ENCODE measurements around the gene DDN.
A peak's percentile ranks its signal among the peaks of the same experiment; 100 is the strongest.

The DDN gene

GRCh38 chr12:48954061-48954460 is 45.1 kb downstream of the DDN start:
- TF ChIP-seq GABPA (IDR thresholded peaks at IDR 0.05; ENCODE audit: low read depth) (no peak), CTCF (IDR thresholded peaks at IDR 0.05; ENCODE audit: insufficient read depth, low read length) (no peak), REST (IDR thresholded peaks at IDR 0.05; ENCODE audit: insufficient replicate concordance, low read depth) (no peak), POLR2AphosphoS5 (IDR thresholded peaks at IDR 0.05; ENCODE audit: low read depth) (no peak)

DNA sequence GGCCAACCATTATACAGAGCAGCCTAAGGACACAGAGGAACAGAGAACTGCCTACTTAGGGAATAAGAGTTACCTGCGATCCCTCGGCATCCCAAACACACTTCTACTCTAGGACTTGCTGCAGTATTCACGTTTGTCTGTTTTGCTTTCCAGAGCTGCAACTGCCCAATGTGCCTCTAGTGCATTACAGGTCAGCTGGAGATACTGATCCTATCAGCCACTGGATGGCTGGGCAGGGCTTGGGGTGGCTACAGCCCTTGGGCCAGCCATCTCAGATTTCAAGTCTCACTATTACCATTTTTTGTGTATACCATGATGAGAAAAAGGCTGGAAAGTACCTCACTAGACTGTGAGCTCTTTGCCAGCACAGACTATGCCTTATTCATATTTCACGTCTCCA is 46.5 kb downstream of the DDN start:
- TF ChIP-seq POLR2AphosphoS5 (IDR thresholded peaks at IDR 0.05; ENCODE audit: low read depth), result no peak
- no peak for TF ChIP-seq CTCF (IDR thresholded peaks at IDR 0.05; ENCODE audit: insufficient read depth, low read length)
- no peak for TF ChIP-seq REST (IDR thresholded peaks at IDR 0.05; ENCODE audit: insufficient replicate concordance, low read depth)
- no peak for TF ChIP-seq SPI1 (IDR thresholded peaks at IDR 0.05; ENCODE audit: borderline replicate concordance, low read depth)
- no peak for TF ChIP-seq GABPA (IDR thresholded peaks at IDR 0.05; ENCODE audit: low read depth)
- no peak overlapping the region for H3K4me3 ChIP-seq (replicated peaks; ENCODE audit: insufficient read depth, low read length)

More at GRCh38 chr12:48954061-48954460, 45.1 kb downstream of the DDN start:
- no peaks in the 10 kb centered on the region for H3K27me3 ChIP-seq (ENCODE audit: insufficient read depth, poor library complexity, severe bottlenecking)
- no peak for DNase-seq (ENCODE audit: low read depth in 1 of 2, low spot score in 1 of 2)
- no peak overlapping the region for H3K4me3 ChIP-seq (replicated peaks; ENCODE audit: insufficient read depth, low read length)
- peak overlapping the region; percentile 33; the same call in 1 of the 2 replicates for H3K27ac ChIP-seq (replicated peaks)

GRCh38 chr12:48947727-48948126 is 51.4 kb downstream of the DDN start:
- Histone ChIP-seq H3K27me3 (ENCODE audit: insufficient read depth, poor library complexity, severe bottlenecking) (no peaks in the 10 kb centered on the region), H3K4me3 (replicated peaks; ENCODE audit: insufficient read depth, low read length) (no peak overlapping the region), H3K27ac (replicated peaks) (no peak overlapping the region)
- no peak for DNase-seq (ENCODE audit: low read depth in 1 of 2, low spot score in 1 of 2)
- TF ChIP-seq POLR2AphosphoS5 (IDR thresholded peaks at IDR 0.05; ENCODE audit: low read depth), result no peak
- no peak for TF ChIP-seq GABPA (IDR thresholded peaks at IDR 0.05; ENCODE audit: low read depth)
- no peak for TF ChIP-seq CTCF (IDR thresholded peaks at IDR 0.05; ENCODE audit: insufficient read depth, low read length)
- TF ChIP-seq SPI1 (IDR thresholded peaks at IDR 0.05; ENCODE audit: borderline replicate concordance, low read depth), result no peak
- TF ChIP-seq REST (IDR thresholded peaks at IDR 0.05; ENCODE audit: insufficient replicate concordance, low read depth), result no peak

More for the DNA sequence above, 46.5 kb downstream of the DDN start:
- no peak for DNase-seq (ENCODE audit: low read depth in 1 of 2, low spot score in 1 of 2)
- no peaks in the 10 kb centered on the region for H3K27me3 ChIP-seq (ENCODE audit: insufficient read depth, poor library complexity, severe bottlenecking)
- H3K27ac ChIP-seq (replicated peaks), result no peak overlapping the region
